ENCODE data around the gene SUN5. TPM values are rescaled to one million over a fixed set of nuclear protein-coding genes. Genes with fewer than 3 reads are reported as not detected.

SUN5 gene, protein sequence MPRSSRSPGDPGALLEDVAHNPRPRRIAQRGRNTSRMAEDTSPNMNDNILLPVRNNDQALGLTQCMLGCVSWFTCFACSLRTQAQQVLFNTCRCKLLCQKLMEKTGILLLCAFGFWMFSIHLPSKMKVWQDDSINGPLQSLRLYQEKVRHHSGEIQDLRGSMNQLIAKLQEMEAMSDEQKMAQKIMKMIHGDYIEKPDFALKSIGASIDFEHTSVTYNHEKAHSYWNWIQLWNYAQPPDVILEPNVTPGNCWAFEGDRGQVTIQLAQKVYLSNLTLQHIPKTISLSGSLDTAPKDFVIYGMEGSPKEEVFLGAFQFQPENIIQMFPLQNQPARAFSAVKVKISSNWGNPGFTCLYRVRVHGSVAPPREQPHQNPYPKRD
- total RNA-seq: not detected
- not detected for polyA plus RNA-seq (2013, experiment 1 of 2)
- polyA plus RNA-seq (2013, experiment 2 of 2): not detected
- long read RNA-seq, experiment 1: 0 reads
- long read RNA-seq, experiment 2: 0 reads
- long read RNA-seq, experiment 3: 0 reads
- long read RNA-seq, experiment 4: 0 reads

GRCh38 chr20:33004141-33004751 is at the start of gene SUN5:
Gene SUN5, minus strand, starts transcription at chr20:33004433. Its CDS starts 93 bp downstream, at chr20:33004340.
- no peak for DNase-seq

GRCh38 chr20:33053291-33054106 is 49.3 kb upstream of the SUN5 start, which contains the start of gene BPIFB3:
Gene BPIFB3, plus strand, starts transcription at chr20:33053903. Its CDS starts 1,533 bp downstream, at chr20:33055436.
- Histone ChIP-seq H3K4me1 (ENCODE audit: control insufficient read depth, insufficient read depth, low read length) (no peaks in the 10 kb centered on the region), H3K9ac (ENCODE audit: extremely low read depth, low read length, poor library complexity, severe bottlenecking) (no peak within 1 kb of the TSS), H3K9me3 (ENCODE audit: control insufficient read depth, low read length) (no peaks in the 10 kb centered on the region), H3K4me3 (ENCODE audit: low read length) (no peak within 1 kb of the TSS), H3K27me3 (ENCODE audit: control insufficient read depth, insufficient read depth, low read length, poor library complexity, severe bottlenecking) (no peaks in the 10 kb centered on the region), H3K27ac (ENCODE audit: low read depth, low read length) (no peak within 1 kb of the TSS), H3K36me3 (ENCODE audit: control insufficient read depth, insufficient read depth, low read length) (no peaks in the 10 kb centered on the region)
- H3K9me3 Mint-ChIP-seq: no peaks in the 10 kb centered on the region
- 87 to 88% methylated on average over 12 to 25 of the region's 25 CpGs for WGBS, 2 experiments (ENCODE audit: insufficient coverage in 1 of 2, insufficient read length in 1 of 2)
- no peak within 1 kb of the TSS for H3K27ac Mint-ChIP-seq
- DNase-seq: peak; percentile 57
- H3K27me3 Mint-ChIP-seq (ENCODE audit: insufficient read depth): no peaks in the 10 kb centered on the region
- TF ChIP-seq CTCF (conservative IDR thresholded peaks at IDR 0.05): no peak
- H3K4me3 Mint-ChIP-seq: no peak within 1 kb of the TSS
- no peaks in the 10 kb centered on the region for H3K36me3 Mint-ChIP-seq (ENCODE audit: low read depth)
- H3K4me1 Mint-ChIP-seq: peaks cover 30% of the 10 kb centered on the region

More at GRCh38 chr20:33004141-33004751, at the start of gene SUN5:
- Histone ChIP-seq H3K9me3 (ENCODE audit: control insufficient read depth, low read length) (peaks cover 5% of the 10 kb centered on the region), H3K4me1 (ENCODE audit: control insufficient read depth, insufficient read depth, low read length) (peaks cover 3% of the 10 kb centered on the region), H3K4me3 (ENCODE audit: low read length) (no peak within 1 kb of the TSS), H3K27ac (ENCODE audit: low read depth, low read length) (no peak within 1 kb of the TSS), H3K36me3 (ENCODE audit: control insufficient read depth, insufficient read depth, low read length) (no peaks in the 10 kb centered on the region), H3K9ac (ENCODE audit: extremely low read depth, low read length, poor library complexity, severe bottlenecking) (no peak within 1 kb of the TSS), H3K27me3 (ENCODE audit: control insufficient read depth, insufficient read depth, low read length, poor library complexity, severe bottlenecking) (no peaks in the 10 kb centered on the region)
- H3K27me3 Mint-ChIP-seq (ENCODE audit: insufficient read depth): no peaks in the 10 kb centered on the region
- H3K27ac Mint-ChIP-seq: no peak within 1 kb of the TSS
- 85 to 92% methylated on average over 4 to 6 of the region's 6 CpGs for WGBS, 2 experiments (ENCODE audit: insufficient coverage in 1 of 2, insufficient read length in 1 of 2)
- peaks cover 9% of the 10 kb centered on the region for H3K4me1 Mint-ChIP-seq
- no peak for TF ChIP-seq CTCF (conservative IDR thresholded peaks at IDR 0.05)
- H3K9me3 Mint-ChIP-seq: peaks cover 3% of the 10 kb centered on the region
- H3K4me3 Mint-ChIP-seq: no peak within 1 kb of the TSS
- H3K36me3 Mint-ChIP-seq (ENCODE audit: low read depth): no peaks in the 10 kb centered on the region

DNA sequence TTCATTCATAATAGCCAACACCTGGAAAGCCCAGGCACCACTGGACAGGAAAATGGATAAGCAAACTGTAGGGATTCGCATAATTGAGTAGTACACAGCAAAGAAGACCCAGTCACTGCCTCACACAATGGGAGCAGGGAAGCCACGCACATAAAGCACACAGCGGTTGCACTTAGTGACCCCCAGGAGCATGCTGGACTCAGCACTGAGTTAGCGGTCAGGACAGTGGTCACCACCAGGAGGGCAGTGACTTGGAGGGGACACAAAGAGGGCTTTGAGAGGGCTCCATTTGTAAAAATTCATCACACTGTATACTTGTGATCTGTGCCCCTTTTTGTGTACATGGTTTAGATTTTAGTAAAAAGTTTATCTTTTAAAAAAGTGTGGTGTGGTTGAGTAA is 47.1 kb upstream of the SUN5 start:
- TF ChIP-seq CTCF (conservative IDR thresholded peaks at IDR 0.05): peak; percentile 21
- peaks cover 21% of the 10 kb centered on the region for H3K4me1 Mint-ChIP-seq
- Histone ChIP-seq H3K27me3 (ENCODE audit: control insufficient read depth, insufficient read depth, low read length, poor library complexity, severe bottlenecking) (no peaks in the 10 kb centered on the region), H3K36me3 (ENCODE audit: control insufficient read depth, insufficient read depth, low read length) (no peaks in the 10 kb centered on the region), H3K27ac (ENCODE audit: low read depth, low read length) (no peak overlapping the region), H3K9ac (ENCODE audit: extremely low read depth, low read length, poor library complexity, severe bottlenecking) (no peak overlapping the region), H3K4me3 (ENCODE audit: low read length) (no peak overlapping the region), H3K4me1 (ENCODE audit: control insufficient read depth, insufficient read depth, low read length) (no peaks in the 10 kb centered on the region), H3K9me3 (ENCODE audit: control insufficient read depth, low read length) (peaks cover 3% of the 10 kb centered on the region)
- peaks cover 2% of the 10 kb centered on the region for H3K27me3 Mint-ChIP-seq (ENCODE audit: insufficient read depth)
- H3K9me3 Mint-ChIP-seq: peaks cover 10% of the 10 kb centered on the region
- H3K4me3 Mint-ChIP-seq: no peak overlapping the region
- H3K27ac Mint-ChIP-seq: no peak overlapping the region
- H3K36me3 Mint-ChIP-seq (ENCODE audit: low read depth): no peaks in the 10 kb centered on the region
- DNase-seq: no peak
- WGBS, 2 experiments (ENCODE audit: insufficient coverage in 1 of 2, insufficient read length in 1 of 2): 75 to 79% methylated on average over 4 of the region's 4 CpGs
